CD4-positive, alpha-beta T cell (primary cell): Measurements from ENCODE around the gene ITGAE. TPM values are rescaled to one million over a fixed set of nuclear protein-coding genes. Genes with fewer than 3 reads are reported as not detected.

Source experiments
- ATAC-seq: fragments of 200-7000 bp; cut with Tn5 transposase; one replicate; pipeline ENCODE4 v1.10.0; 2022; ENCODE audit warnings: mild to moderate bottlenecking; ENCODE audit not compliant: poor library complexity
- CTCF ChIA-PET: fragments of 350-600 bp; sonication (Branson Sonifier 250); formaldehyde crosslinking; loops from one replicate; lab custom pipeline; 2021; ENCODE audit warnings: antibody characterized with exemption, inconsistent platforms; lab: Charles Lee
- POLR2A ChIA-PET: fragments of 350-600 bp; sonication (Branson Sonifier 250); formaldehyde crosslinking; loops from one replicate; lab custom pipeline; 2021; ENCODE audit warnings: antibody characterized with exemption, inconsistent platforms; lab: Charles Lee
- DNase-seq, 14 experiments: peaks; one replicate each; pipeline ENCODE4 v3.0.0-alpha.2; 2013 to 2020; ENCODE audit warnings: mixed read lengths in 2 of 14
- H3K27ac ChIP-seq, 2 donors: one replicate each; pipeline versions ENCODE4 v1.5.1 to v1.7.0; 2013; ENCODE audit warnings: low read length in 2 of 2, low read depth in 1 of 2, mild to moderate bottlenecking in 1 of 2
- H3K27me3 ChIP-seq, 2 experiments: 1 replicate in 1 of 2; 2 replicates in 1 of 2; pipeline versions ENCODE4 v1.6.1 to v1.7.0; 2013; ENCODE audit warnings: low read length in 2 of 2, control low read depth in 1 of 2, mild to moderate bottlenecking in 1 of 2, moderate library complexity in 1 of 2; ENCODE audit not compliant: insufficient read depth in 2 of 2, control insufficient read depth in 1 of 2
- H3K36me3 ChIP-seq: one replicate; pipeline ENCODE4 v1.6.1; 2013; ENCODE audit warnings: low read length, control low read depth; ENCODE audit not compliant: insufficient read depth
- H3K4me1 ChIP-seq: one replicate; pipeline ENCODE4 v1.6.1; 2013; ENCODE audit warnings: low read length, control low read depth; ENCODE audit not compliant: insufficient read depth
- H3K4me3 ChIP-seq: one replicate; pipeline ENCODE4 v1.5.1; 2013; ENCODE audit warnings: mild to moderate bottlenecking, low read length, moderate library complexity
- H3K9me3 ChIP-seq, 2 experiments: 1 replicate in 1 of 2; 2 replicates in 1 of 2; pipeline versions ENCODE4 v1.6.1 to v1.7.0; 2013; ENCODE audit warnings: low read length in 2 of 2, mild to moderate bottlenecking in 2 of 2, control low read depth in 1 of 2, moderate library complexity in 1 of 2; ENCODE audit not compliant: control insufficient read depth in 1 of 2, insufficient read depth in 1 of 2
- H3K27ac Mint-ChIP-seq: one replicate; pipeline ENCODE4 v1.8.0; 2020; ENCODE audit warnings: mixed read lengths
- H3K27me3 Mint-ChIP-seq: one replicate; pipeline ENCODE4 v1.8.0; 2021; ENCODE audit warnings: mixed read lengths
- H3K36me3 Mint-ChIP-seq: one replicate; pipeline ENCODE4 v1.8.0; 2021; ENCODE audit warnings: low read depth, mixed read lengths
- H3K4me1 Mint-ChIP-seq: one replicate; pipeline ENCODE4 v1.8.0; 2021; ENCODE audit warnings: low read depth, mixed read lengths
- H3K4me3 Mint-ChIP-seq: one replicate; pipeline ENCODE4 v1.8.0; 2020; ENCODE audit warnings: mild to moderate bottlenecking, mixed read lengths
- H3K9me3 Mint-ChIP-seq: one replicate; pipeline ENCODE4 v1.8.0; 2020; ENCODE audit warnings: mixed read lengths
- intact Hi-C, 2 experiments: fragments of 100-400 bp; cut with DNase I in 1 of 2; cut with micrococcal nuclease in 1 of 2; formaldehyde crosslinking; loops; one replicate each; pipeline versions ENCODE4 v1.15.1 to v1.9.0; 2023 to 2025; cut with DNase I, micrococcal nuclease
- total RNA-seq, 174 experiments: library from RNA in 2 of 174; stranded (reverse) in 2 of 174; gene quantifications; one replicate each; pipeline ENCODE4 v1.2.3 and lab custom pipeline; 2021 to 2026
- TF ChIP-seq, protein P1 (sequence below): fragments of 200-600 bp; IDR thresholded peaks from one replicate; pipeline ENCODE4 v1.8.0; 2022; ENCODE audit warnings: antibody characterized with exemption, mild to moderate bottlenecking

The ITGAE gene
- total RNA-seq, 2 experiments from 2014 or later: 15.8 to 18.3 TPM

DNA sequence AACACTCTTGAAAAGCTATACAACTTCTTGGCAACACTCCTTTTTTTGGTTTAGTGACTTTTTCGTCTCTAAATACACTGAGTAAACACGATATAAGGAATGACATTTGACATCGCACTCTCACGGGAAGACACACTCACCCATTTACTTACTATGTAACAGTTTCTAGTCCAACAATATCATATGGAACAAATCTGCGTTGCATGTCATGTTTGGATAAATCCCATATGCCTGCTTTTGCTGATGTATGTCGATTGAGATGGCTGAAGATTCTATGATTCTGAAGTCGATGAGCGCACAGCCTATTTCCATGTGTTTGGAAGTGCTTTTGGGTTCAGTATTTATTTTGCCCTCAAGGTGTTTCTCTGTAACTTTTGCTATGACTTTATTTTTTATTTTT, 18.2 kb downstream of the ITGAE start:
- H3K4me3 ChIP-seq: no peak overlapping the region
- no peaks in the 10 kb centered on the region for H3K36me3 ChIP-seq
- intact Hi-C loops: loop anchor here in 1 of 2 experiments (10.0 kb wide), 1 partner anchor 48 kb away; no protein-coding TSS in a partner anchor
- H3K9me3 ChIP-seq: no peaks in the 10 kb centered on the region
- TF ChIP-seq, protein P1, sequence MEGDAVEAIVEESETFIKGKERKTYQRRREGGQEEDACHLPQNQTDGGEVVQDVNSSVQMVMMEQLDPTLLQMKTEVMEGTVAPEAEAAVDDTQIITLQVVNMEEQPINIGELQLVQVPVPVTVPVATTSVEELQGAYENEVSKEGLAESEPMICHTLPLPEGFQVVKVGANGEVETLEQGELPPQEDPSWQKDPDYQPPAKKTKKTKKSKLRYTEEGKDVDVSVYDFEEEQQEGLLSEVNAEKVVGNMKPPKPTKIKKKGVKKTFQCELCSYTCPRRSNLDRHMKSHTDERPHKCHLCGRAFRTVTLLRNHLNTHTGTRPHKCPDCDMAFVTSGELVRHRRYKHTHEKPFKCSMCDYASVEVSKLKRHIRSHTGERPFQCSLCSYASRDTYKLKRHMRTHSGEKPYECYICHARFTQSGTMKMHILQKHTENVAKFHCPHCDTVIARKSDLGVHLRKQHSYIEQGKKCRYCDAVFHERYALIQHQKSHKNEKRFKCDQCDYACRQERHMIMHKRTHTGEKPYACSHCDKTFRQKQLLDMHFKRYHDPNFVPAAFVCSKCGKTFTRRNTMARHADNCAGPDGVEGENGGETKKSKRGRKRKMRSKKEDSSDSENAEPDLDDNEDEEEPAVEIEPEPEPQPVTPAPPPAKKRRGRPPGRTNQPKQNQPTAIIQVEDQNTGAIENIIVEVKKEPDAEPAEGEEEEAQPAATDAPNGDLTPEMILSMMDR: no peak
- CTCF ChIA-PET: interaction anchor here (0.6 kb wide), 1 partner anchor 44 kb away, joined by 3 read pairs; no protein-coding TSS in a partner anchor
- H3K4me1 ChIP-seq: peaks cover 3% of the 10 kb centered on the region
- H3K27me3 ChIP-seq: no peaks in the 10 kb centered on the region
- Mint-ChIP-seq H3K9me3 (no peaks in the 10 kb centered on the region), H3K36me3 (no peaks in the 10 kb centered on the region), H3K27me3 (no peaks in the 10 kb centered on the region), H3K4me3 (no peak overlapping the region), H3K27ac (no peak overlapping the region), H3K4me1 (peaks cover 4% of the 10 kb centered on the region)
- POLR2A ChIA-PET: no interaction called here
- H3K27ac ChIP-seq: no peak overlapping the region
- DNase-seq: no peak
- no peak for ATAC-seq

DNA sequence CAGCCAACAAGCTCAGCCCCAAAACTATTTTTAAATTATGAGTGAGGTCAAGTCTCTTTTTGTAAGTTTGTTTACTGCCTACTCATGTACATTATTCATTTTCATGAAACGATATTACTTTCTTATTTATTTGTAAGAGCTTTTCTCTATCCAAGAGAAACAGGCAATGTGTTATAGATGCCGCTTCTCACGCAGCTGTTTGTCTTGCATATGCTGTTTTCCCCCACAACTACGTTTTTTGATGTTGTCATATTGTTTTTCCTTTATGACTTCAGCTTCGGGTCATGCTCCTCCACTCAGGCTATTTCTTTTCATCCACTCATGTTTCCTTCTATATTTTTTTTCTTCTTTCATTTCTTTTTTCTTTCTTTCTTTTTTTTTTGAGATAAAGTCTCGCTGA, 20.0 kb downstream of the ITGAE start:
- H3K36me3 Mint-ChIP-seq: no peaks in the 10 kb centered on the region
- H3K4me3 Mint-ChIP-seq: no peak overlapping the region
- CTCF ChIA-PET: no interaction called here
- intact Hi-C loops: loop anchor here in 1 of 2 experiments (10.0 kb wide), 1 partner anchor 46 kb away; no protein-coding TSS in a partner anchor
- H3K27me3 ChIP-seq: no peaks in the 10 kb centered on the region
- no peaks in the 10 kb centered on the region for H3K36me3 ChIP-seq
- no peaks in the 10 kb centered on the region for H3K27me3 Mint-ChIP-seq
- TF ChIP-seq, protein P1: no peak
- peaks cover 4% of the 10 kb centered on the region for H3K4me1 Mint-ChIP-seq
- no peaks in the 10 kb centered on the region for H3K4me1 ChIP-seq
- H3K4me3 ChIP-seq: no peak overlapping the region
- H3K27ac ChIP-seq: no peak overlapping the region
- no peaks in the 10 kb centered on the region for H3K9me3 ChIP-seq
- ATAC-seq: no peak
- no peak for DNase-seq
- H3K9me3 Mint-ChIP-seq: no peaks in the 10 kb centered on the region
- POLR2A ChIA-PET: no interaction called here
- H3K27ac Mint-ChIP-seq: no peak overlapping the region

DNA sequence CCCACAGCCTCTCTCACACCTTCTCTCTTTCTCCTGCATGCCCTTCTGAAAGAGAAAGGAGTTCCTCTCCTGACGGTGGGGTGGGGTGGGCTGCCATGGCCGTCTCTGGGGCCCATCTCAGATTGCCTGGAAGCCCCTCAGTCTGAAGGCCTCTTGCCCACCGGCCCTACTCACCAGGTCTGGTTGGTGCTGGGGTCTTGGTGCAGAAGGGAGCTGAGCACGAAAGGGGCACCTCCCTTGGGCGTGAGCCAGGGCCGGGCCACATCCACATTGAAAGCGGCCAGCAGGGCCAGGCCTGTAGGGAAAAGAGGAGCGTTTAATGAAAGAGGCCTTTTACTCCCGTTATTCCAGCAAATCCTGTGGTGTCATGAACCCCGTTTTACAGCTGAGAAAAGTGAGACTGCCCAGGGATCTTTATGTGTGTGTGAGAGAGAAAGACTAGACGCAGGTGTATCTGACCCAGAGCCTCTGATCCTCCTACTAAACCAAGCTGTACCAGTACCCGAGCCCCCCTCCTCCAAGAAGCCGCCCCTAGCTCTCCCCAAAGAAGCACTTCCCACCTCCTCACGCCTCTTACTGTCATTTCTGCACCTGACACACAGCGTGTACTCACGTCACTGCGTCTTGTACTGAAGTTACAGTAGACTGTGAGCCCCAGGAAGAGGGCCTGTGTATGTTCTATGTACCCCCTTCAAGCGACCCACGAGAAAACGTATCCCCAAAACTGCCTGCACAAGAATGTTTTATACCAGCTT, 23.4 kb downstream of the ITGAE start:
- peaks cover 3% of the 10 kb centered on the region for H3K4me1 Mint-ChIP-seq
- intact Hi-C loops: no loop called here
- TF ChIP-seq, protein P1: no peak
- H3K36me3 Mint-ChIP-seq: no peaks in the 10 kb centered on the region
- Histone ChIP-seq H3K27me3 (no peaks in the 10 kb centered on the region), H3K36me3 (no peaks in the 10 kb centered on the region), H3K4me3 (no peak overlapping the region), H3K9me3 (no peaks in the 10 kb centered on the region), H3K4me1 (no peaks in the 10 kb centered on the region), H3K27ac (no peak overlapping the region)
- H3K27ac Mint-ChIP-seq: no peak overlapping the region
- H3K4me3 Mint-ChIP-seq: no peak overlapping the region
- ATAC-seq: no peak
- CTCF ChIA-PET: no interaction called here
- H3K9me3 Mint-ChIP-seq: no peaks in the 10 kb centered on the region
- POLR2A ChIA-PET: no interaction called here
- H3K27me3 Mint-ChIP-seq: no peaks in the 10 kb centered on the region
- DNase-seq: no peak
